Breast epithelium (tissue), 4 donors: ENCODE results near the gene PDE7B. TPM values are rescaled to one million over a fixed set of nuclear protein-coding genes. Genes with fewer than 3 reads are reported as not detected.

Experiments used
- DNase-seq, 2 donors: peaks; one replicate each; pipeline ENCODE4 v3.0.0-alpha.2; 2019; ENCODE audit warnings: low spot score in 2 of 2
- H3K27ac ChIP-seq, 2 donors: fragments of 200-600 bp; sonication (generic) in 1 of 2; one replicate each; pipeline ENCODE4 v1.5.1; 2016 to 2019; ENCODE audit warnings: mild to moderate bottlenecking in 1 of 2
- H3K27me3 ChIP-seq, 2 donors: fragments of 200-600 bp; sonication (generic) in 1 of 2; one replicate each; pipeline versions ENCODE4 v1.5.1 to v1.6.0; 2017 to 2019; ENCODE audit warnings: control low read depth in 1 of 2, mild to moderate bottlenecking in 1 of 2
- H3K36me3 ChIP-seq: fragments of 200-600 bp; one replicate; pipeline ENCODE4 v1.5.1; 2019
- H3K4me1 ChIP-seq, 2 donors: fragments of 200-600 bp; sonication (generic); one replicate each; pipeline ENCODE4 v1.5.1; 2016 to 2019; ENCODE audit warnings: control low read depth in 1 of 2
- H3K4me3 ChIP-seq, 3 donors: fragments of 200-600 bp; sonication (generic); 1 replicate in 2 of 3; 2 replicates in 1 of 3; pipeline ENCODE4 v1.5.1; 2016 to 2019; ENCODE audit warnings: mild to moderate bottlenecking in 3 of 3, moderate library complexity in 2 of 3
- H3K9me3 ChIP-seq, 2 donors: fragments of 200-600 bp; sonication (generic) in 1 of 2; one replicate each; pipeline ENCODE4 v1.5.1; 2016 to 2019; ENCODE audit warnings: control low read depth in 1 of 2
- POLR2A ChIP-seq: fragments of 450-650 bp; IDR thresholded peaks from one replicate; pipeline ENCODE4 v1.6.1; 2016; ENCODE audit warnings: antibody characterized with exemption, mild to moderate bottlenecking, moderate library complexity
- POLR2AphosphoS5 ChIP-seq, 3 donors: sonication (generic); formaldehyde crosslinking; IDR thresholded peaks; one replicate each; pipeline ENCODE4 v1.6.1; 2017; ENCODE audit warnings: antibody characterized with exemption in 3 of 3
- intact Hi-C: fragments of 100-400 bp; cut with DNase I; formaldehyde crosslinking; loops from one replicate; pipeline ENCODE4 v1.15.1; 2023; ENCODE audit warnings: low total_unique reads
- total RNA-seq, 3 donors: library from RNA; depleted of rRNA; stranded (reverse); fragments of >200 nt; gene quantifications; one replicate each; pipeline ENCODE4 v1.1.0, GENCODE V29; 2016
- TF ChIP-seq, protein P1 (sequence below), 3 donors: fragments of 450-650 bp; IDR thresholded peaks; one replicate each; pipeline ENCODE4 v1.5.1; 2016 to 2017; ENCODE audit warnings: antibody characterized with exemption in 3 of 3, mild to moderate bottlenecking in 3 of 3, moderate library complexity in 3 of 3

PDE7B gene
- total RNA-seq, 3 donors from 2014 or later, result 3.4 to 5.2 (median 5.1) TPM

DNA sequence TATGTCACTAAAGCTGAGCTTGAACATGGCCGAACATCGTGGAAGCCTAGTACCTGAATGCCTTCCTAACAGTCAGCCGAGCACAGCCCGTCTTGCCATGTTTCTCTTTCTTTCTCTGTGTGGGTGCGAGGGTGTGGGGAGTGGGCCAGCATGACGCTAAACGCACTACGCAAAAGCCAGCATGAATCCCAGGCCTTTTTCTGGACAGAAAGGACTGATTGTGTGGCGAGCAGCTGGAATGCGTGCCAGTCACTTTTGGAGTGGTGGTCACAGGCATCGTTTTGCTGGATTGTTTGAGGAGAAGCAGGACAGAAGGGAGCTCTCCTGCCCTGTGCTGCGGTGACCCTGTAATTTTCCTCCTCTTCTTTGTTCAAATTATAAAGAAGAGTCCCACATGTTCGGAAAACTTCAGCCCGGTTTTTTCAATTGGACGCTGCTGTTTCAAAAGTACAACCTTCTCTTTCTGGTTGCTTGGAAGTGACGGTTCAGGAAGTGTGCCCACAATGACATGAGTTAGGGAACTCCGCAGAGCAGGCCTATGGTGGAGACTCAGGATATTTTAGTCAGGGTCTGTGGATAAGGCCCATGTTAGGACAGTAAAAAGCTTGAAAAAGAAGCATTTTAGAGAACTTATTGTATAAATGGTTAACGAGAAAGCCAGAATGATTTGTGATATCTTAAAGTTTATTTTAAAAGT is 54.3 kb downstream of the PDE7B start:
- Histone ChIP-seq H3K36me3 (no peaks in the 10 kb centered on the region), H3K27me3 (no peaks in the 10 kb centered on the region), H3K27ac (no peak overlapping the region), H3K9me3 (no peaks in the 10 kb centered on the region), H3K4me1 (no peaks in the 10 kb centered on the region), H3K4me3 (no peak overlapping the region)
- DNase-seq, result no peak
- TF ChIP-seq POLR2AphosphoS5 (IDR thresholded peaks at IDR 0.05) (no peak), POLR2A (no peak)
- TF ChIP-seq, protein P1, sequence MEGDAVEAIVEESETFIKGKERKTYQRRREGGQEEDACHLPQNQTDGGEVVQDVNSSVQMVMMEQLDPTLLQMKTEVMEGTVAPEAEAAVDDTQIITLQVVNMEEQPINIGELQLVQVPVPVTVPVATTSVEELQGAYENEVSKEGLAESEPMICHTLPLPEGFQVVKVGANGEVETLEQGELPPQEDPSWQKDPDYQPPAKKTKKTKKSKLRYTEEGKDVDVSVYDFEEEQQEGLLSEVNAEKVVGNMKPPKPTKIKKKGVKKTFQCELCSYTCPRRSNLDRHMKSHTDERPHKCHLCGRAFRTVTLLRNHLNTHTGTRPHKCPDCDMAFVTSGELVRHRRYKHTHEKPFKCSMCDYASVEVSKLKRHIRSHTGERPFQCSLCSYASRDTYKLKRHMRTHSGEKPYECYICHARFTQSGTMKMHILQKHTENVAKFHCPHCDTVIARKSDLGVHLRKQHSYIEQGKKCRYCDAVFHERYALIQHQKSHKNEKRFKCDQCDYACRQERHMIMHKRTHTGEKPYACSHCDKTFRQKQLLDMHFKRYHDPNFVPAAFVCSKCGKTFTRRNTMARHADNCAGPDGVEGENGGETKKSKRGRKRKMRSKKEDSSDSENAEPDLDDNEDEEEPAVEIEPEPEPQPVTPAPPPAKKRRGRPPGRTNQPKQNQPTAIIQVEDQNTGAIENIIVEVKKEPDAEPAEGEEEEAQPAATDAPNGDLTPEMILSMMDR (IDR thresholded peaks at IDR 0.05), result no peak
- intact Hi-C loops, result no loop called here

DNA sequence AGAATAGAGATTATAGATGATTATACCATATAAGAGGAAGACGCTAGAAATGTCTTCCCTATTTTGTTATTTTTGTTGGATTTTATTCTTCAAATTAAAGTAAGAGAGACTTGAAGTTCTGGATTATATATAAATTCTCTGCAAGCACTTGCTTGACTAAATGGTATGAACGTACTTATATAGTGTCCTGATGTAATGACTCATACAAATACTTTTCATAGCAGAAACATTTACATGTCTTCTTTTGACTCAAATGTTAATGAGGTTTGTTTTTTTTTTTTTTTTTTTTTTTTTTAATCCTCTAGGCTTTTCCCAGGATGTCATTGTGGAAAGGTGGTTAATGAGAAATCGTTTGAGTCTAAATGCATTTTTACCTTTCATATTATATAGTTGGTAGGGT is 55.0 kb downstream of the PDE7B start:
- Histone ChIP-seq H3K27me3 (no peaks in the 10 kb centered on the region), H3K4me1 (no peaks in the 10 kb centered on the region), H3K27ac (no peak overlapping the region), H3K9me3 (no peaks in the 10 kb centered on the region), H3K36me3 (no peaks in the 10 kb centered on the region), H3K4me3 (no peak overlapping the region)
- no peak for TF ChIP-seq POLR2A
- no peak for TF ChIP-seq POLR2AphosphoS5 (IDR thresholded peaks at IDR 0.05)
- TF ChIP-seq, protein P1 (IDR thresholded peaks at IDR 0.05), result no peak
- intact Hi-C loops, result no loop called here
- DNase-seq, result no peak

DNA sequence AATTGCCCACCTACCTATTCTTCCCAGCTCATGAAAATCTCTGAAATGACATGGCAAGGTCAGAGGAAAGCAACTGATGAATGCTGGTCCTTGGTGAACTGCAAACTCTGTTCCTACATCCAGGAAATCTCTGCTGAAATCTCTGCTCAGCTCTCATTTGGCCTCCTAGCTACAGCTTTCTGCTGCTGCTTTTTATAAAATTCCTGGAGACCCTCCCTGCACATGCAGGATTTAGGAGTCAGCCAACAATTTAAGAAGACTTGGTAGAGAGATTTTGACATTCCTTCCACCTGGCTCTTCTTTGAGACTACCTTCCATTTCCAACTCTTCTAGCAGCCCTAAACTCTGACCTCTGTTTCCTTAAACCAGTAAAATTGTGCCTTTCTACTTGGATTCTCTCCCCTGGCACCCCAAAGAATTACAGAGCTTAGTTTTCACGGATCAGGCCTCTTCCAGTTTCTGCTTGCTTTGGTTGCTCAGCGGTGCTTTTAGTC is 55.5 kb downstream of the PDE7B start:
- H3K4me1 ChIP-seq, result no peaks in the 10 kb centered on the region
- TF ChIP-seq, protein P1 (IDR thresholded peaks at IDR 0.05), result no peak
- TF ChIP-seq POLR2A (no peak), POLR2AphosphoS5 (IDR thresholded peaks at IDR 0.05) (no peak)
- no peak overlapping the region for H3K4me3 ChIP-seq
- H3K27ac ChIP-seq, result no peak overlapping the region
- no peaks in the 10 kb centered on the region for H3K27me3 ChIP-seq
- intact Hi-C loops, result no loop called here
- DNase-seq, result no peak
- no peaks in the 10 kb centered on the region for H3K36me3 ChIP-seq
- no peaks in the 10 kb centered on the region for H3K9me3 ChIP-seq

DNA sequence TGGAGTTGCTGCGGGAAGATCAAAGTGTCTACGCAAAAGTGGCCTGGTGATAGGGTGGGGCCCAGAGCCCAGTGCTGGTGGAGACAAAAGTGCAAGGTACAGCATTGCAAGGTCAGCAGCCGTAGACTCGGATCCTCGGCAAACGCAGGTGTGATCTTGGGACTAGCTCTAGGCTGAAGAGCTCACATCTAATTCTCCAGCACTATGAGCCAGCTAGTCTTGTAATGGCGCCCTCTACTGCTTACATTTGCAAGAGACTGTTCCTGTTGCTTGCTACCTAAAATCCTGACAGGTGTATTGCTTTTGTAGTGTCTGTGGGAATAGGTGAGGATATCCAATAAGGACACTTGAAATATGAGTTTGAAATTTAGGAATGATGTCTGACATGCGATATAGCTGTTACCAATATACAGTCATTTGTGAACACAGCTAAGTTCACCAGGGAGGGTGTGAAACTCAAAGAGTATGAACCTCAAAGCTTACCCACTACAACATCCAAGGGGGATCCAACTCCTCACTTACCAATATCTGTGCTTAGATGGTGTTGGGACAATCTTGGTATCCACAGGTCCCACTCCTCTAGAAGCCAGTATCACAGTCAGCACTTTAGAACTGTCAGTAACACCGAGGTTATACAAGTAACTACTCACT is 58.4 kb downstream of the PDE7B start:
- Histone ChIP-seq H3K4me1 (no peaks in the 10 kb centered on the region), H3K4me3 (no peak overlapping the region), H3K27ac (no peak overlapping the region), H3K36me3 (no peaks in the 10 kb centered on the region), H3K9me3 (no peaks in the 10 kb centered on the region), H3K27me3 (no peaks in the 10 kb centered on the region)
- no peak for DNase-seq
- TF ChIP-seq POLR2A (no peak), POLR2AphosphoS5 (IDR thresholded peaks at IDR 0.05) (no peak)
- TF ChIP-seq, protein P1 (IDR thresholded peaks at IDR 0.05), result peak in 1 of 3 donors; percentile 40
- intact Hi-C loops, result no loop called here
